SHP77 (cell line): ENCODE data around the gene BEST4.
"Not testable (repeated sequence)": the region's sequence is repeated elsewhere in the genome, so short reads cannot be mapped to it uniquely, and the experiment has no call there.

ENCODE experiments used
- DNase-seq, 2 experiments: peaks; one replicate each; lab custom pipeline; 2025; lab: John Stamatoyannopoulos, UW

BEST4 gene

DNA sequence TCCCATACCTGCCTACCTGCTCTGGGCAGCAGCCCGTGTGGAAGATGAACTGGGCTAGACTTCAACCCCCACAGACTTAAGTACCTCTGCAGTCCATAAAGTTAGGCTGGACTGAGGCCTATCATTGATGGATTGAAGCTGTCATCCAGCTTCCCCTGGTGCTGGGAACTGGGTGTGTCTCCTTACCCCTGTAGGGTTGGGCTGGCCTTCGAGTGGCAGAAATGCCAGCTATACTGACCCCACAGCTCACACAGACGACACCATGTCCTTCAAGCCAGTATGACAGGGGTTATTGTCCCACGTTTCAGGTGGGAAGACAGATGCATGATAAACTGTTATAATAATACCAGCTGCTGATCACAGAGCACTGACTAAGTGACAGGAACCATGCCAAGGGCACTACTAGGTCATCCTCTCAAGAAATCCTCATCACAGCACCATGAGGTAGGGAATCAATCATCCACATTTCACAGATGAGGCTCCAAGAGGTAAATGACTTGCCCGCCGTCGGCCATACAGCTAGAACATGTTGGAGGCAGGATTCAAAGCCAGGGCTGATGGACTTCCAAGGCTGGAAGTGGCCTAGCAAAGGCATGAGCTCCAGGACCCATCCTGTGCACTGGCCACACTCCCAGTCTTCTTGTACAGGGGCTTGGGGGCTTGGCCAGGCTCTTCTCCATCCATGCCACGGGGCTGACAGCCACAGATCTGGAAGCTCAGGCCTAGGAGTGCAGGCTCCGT lies at the start of gene BEST4:
Gene BEST4, minus strand, starts transcription at position 51 of the 741 bp plus-strand sequence. CDS start 465 bp downstream, outside the sequence.
- DNase-seq, result no peak

DNA sequence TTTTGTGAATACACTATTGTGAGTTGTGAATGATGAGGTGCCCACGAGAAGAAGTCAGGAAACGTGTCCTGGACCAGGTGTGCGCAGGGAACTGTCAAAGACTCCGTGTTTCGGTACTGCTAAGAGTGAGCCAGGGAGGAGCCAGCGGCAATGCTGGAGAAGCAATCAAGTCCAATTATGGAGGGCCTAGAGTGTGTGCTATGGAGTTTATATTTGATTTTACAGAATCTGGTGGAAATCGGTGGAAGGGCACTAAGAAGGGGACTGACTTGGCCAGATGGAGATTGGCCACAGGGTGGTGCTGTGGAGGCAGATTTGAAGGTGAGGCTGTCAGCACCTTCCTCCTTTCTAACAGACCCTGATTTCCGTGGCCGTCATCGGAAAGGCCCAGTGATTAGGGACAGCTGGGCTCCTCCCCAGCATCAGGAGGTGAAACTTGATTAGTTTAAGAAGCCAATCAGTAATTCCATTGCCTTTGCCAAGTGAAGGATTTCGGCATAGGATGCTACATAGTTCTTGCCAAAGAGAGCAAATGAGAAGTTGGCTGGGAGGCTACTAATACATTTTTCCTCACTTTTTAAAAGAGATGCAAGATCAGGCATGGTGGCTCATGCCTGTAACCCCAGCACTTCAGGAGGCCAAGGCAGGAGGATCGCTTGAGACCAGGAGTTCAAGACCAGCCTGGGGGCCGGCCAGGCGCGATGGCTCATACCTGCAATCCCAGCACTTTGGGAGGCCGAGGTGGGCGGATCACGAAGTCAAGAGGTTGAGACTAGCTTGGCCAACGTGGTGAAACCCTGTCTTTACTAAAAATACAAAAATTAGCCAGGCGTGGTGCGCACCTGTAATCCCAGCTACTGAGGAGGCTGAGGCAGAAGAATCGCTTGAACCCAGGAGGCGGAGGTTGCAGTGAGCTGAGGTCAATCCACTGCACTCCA lies 48.0 kb upstream of the BEST4 start:
- DNase-seq, result peak; percentile 50 to 74

DNA sequence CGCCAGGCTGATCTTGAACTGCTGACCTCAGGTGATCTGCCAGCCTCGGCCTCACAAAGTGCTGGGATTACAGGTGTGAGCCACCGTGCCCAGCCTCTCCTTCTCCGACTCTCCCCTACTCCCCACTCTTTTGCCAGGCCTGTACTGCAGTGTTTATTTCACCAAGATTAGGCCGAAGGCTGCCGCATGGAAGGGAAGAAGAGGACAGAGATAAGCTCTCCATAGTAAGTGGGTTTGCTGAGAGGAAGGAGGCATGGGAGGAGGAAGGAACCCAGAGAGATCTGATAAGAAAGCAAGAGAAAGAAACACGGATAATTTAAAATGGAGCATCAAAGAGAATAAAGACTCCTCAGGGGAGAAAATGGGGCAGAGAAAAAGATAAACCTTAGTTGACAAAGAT lies 46.4 kb upstream of the BEST4 start:
- no peak for DNase-seq

DNA sequence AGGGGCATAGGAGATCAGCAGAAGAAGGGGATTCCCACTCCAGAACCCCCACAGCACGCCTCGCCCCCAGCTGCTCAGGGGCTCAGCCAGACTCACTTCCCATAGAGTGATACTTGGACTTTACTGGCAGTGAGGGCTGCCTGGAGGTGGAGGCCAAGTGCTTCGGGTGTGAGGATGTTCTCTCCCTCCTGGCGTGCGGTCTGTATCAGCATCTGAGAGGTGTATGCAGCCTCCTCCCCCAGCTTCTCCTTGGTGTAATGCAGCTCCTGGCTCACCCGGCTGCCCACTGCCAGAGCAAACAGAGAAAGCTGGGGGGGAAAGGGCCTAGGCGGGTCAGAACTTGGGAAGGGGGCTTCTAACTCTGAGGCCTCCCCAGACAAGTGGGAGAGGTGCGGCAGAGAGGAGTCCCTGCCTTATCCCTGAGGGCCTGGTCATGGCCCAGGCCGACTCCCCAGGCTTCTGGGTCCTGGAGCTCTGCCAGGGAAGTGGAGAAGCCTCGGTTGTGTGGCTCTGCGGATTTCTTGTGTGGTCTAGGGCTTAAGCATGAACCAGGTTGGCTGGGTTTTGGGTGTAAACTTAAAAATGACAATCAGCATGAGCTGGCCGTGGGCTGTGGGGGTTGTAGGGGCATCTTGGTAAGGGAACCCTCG lies 44.2 kb upstream of the BEST4 start:
- no peak for DNase-seq

DNA sequence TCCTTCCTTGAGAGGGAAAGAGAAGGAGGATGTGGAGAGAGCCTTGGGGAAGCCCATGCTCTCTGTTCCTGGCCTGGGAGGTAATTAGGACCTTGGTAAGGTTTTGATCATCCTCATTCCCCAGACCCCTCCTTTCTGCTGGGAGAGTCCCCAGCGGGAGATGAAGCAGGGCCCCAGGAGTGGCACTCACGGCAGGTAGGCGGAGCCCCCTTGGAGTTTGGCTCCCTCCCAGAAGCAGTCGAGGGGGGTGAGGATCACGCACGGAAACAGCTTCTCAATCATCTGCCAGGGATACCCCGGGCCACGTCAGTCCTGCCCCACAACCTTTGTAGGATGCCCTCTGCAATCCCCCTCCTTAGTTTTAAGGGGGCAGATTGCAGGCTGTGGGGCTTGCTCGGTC lies 43.5 kb upstream of the BEST4 start:
- no peak for DNase-seq

DNA sequence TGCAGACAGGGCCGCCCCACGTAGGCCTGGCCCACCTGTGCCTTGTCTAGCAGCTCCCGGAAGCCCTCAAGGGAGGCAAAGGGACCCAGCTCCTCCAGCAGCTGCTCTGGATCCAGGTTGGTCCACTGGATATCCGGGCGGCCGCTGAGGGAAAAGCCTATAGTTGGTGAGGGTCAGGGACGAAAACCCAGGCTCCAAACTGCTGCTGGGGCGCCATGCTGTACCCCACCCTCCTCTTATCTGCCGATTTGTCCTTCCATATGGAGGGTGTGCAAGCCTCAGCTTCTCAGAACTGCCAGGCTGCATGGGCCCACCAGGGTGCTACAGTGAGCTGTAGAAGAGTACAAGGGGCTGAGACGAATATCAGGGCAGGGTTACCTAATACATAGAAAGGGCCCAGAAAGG lies 42.9 kb upstream of the BEST4 start:
- DNase-seq, result no peak

DNA sequence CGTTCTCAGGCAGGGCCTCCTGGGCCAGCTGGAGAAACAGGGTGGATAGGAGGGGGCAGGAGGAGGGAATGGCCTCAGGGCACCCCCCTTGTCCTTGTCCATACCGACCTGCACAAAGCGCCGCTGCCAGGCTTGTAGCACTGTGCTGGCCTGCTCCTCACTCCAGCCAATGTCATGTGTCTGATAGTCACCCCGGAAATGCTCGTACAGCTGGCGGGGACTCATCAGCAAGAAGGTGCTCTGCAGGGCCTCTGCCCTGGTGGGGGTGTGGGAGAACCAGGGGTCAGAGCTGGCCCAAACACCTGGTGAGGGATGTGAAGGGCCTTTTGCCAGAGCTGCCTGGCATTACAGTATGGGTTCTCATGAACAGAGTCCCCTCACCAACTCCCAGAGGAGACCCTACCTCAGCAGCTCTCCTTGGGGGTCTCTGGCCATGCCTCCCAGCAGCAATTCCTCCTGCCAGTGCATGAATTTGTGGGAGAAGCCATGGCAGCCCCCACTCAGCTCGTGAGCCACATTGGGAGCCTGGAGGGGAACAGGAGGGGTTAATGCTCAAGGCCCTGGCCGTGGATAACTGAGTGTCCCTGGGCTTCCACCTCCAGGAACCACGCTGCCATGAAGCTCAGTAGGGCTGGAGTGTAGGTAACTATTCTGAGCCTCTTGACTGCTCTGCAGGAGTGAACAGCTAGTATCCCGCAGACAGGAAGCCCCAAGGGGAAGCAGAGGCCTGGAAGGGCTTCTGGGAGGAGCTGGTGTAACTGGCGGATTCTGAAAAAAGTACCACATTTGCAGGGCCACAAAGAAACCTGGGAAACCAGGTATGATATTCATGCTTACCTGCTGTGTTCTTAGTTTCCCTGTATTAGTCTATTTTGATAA lies 41.8 kb upstream of the BEST4 start:
- DNase-seq, result no peak

DNA sequence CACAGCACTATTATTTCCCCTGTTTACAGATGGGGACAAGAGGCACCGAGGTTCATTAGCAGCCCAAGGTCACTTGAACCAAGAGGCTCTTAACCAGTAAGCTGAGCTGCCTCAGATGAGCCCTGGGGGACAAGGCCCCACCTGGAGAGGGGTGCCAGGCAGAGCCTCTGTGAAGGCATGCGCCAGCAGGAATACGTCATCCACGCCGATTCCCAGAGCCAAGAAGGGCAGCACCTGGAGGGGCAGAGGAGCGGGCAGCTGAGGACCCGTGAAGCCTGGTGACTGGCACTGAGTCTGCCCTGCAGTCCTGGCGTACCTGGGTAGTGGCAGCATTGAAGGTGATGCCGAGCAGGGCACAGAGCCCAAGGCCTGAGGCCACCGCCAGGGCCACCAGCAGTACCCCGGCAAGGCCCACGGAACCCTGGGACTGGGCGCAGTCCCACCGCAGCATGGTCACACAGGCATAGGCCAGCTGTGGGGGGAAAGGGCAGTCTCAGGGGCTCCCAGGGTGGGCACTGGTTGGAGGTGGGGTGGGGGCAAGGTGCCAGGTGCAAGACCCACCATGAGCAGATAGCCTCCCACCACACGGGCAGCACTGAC lies 41.0 kb upstream of the BEST4 start:
- DNase-seq, result no peak

DNA sequence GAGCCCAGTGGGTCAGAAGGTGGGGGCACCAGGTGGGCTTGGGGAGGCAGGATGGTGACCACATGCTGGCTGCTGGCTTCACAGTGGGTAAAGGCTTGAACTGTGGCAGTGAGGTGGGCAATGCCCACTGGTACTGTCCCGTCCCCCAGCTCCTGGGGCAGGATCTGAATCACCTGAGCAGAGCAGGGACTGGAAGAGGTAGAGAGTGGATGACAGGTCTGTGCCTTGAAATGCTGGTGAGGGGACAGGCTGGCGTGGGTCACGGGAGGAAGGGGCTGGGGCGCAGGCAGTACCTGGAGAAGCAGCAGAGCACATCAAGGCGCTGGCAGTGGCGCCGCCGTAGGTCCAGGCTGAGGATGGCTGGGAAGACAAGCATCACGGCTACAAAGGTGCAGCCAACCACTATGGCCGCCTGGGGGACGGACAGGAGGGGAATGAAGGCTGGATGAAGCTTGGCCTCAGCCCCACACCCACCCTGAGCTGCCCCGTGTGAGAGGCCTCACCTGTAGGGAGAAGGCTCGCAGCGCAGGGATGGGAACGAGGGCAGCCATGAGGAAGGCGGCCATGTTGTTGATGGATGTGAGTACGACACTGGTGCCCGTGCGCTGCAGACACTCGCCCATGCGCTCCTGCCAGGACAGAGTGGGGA lies 40.2 kb upstream of the BEST4 start:
- DNase-seq, result no peak

DNA sequence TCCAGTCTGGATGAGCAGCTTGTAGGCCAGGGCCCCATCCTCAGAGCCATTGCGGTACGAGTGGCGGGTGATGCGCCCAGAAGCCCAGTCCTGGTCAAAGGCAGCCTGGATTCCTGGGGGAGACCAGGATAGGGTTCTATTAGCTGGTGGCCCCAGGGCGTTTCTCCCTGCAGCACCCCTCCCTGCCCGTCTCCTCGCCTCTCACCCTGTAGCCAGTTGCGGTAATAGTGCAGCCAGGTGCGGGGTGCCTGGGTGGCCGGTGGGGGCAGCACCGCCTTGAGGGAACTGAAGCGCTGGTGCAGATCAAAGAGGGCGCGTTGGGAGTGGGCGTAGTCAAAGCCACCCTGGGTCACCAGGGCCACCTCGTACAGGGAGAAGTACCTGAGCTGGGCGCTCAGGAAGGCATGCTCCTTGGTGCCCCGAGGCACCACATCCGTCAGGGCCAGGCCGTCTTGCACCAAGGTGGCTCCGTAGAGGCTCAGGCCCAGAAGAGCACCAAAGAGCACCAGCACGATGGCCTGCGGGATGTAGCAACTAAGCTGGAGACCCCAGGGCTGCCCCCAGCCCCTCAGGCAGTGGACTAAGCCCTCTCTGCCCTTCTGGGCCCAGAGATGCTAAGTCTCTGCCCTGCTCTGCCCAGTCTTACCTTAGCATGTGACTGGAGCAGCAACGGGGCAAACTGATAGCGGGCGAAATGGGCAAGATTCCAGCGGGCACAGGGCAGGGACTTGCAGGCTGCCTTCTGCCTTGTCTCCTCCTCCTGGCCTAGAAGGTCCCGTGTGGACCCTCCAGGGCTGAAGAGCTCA lies 39.4 kb upstream of the BEST4 start:
- no peak for DNase-seq

DNA sequence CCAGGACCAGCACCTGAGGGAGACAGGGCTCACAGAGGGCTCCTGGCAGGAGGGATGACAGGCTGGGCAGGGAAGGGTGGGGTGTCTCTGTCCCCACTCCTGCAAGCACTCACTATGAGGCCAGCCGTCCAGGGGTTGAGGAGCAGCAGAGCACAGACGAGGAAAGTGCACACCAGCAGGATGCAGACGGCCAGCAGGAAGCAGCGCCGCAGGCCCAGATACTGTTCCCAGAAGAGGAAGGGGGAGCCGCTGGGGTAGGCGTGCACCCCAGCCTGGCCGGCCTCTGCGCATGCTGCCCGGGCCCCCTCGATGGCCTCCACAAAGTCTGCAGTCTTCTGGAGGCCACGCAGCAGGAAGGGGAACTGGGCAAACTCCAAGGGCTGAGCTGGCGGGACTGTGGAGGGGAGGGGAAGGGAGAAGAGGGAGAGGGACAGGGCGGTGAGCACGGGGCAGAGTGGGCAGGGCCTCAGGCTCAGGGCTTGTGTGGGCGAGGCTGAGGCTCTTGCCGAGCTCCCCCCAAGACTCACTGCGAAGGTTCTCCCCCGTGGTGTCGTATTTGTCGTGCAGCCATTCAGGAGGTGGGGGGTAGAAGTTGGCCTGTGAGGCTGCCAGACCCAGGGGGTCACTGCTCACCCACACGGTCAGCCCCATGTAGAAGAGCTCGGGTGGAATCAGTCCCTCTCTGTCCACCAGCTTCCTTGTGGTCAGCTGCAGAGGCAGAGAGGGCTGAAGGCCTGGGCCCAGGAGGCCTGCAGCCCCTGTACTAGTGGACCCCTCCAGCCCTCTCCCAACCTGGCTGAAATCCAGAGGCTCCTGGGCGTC lies 38.6 kb upstream of the BEST4 start:
- DNase-seq, result no peak

DNA sequence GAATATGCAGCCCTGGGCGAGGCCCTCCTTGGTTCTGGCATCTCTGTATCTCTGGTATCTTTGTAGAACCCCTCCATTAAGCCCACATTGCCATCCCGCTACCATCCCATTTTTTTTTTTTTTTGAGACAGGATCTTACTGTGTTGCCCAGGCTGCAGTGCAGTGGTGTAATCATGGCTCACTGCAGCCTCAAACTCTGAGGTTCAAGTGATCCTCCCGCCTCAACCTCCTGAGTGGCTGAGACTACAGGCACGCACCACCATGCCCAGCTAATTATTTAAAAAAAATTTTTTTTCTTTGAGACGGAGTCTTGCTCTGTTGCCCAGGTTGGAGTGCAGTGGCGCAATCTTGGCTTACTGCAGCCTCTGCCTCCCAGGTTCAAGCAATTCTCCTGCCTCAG lies 36.4 kb upstream of the BEST4 start:
- DNase-seq, result not testable (repeated sequence)

DNA sequence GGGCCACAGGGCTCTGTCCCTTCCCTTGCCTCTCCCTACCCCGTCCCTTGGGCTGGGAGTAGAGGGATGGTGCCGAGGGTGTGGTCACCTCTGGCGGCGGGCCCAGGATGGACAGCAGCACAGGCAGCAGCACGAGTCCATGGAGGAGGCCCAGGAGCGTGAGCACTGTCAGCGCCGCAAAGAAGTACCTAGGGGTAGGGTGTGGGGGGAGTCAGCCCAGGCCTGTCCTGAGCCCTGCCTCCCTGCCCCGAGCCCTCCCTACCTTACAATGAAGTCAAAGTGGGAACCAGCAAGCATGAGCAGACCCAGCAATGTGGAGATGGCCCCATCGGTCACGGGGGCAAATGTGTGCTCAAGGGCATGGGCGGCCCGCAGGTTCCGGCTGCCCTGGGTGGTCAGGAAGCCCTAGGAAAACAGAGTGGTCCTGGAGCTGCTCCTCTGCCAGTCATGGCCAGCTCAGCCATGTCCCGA lies 35.0 kb upstream of the BEST4 start:
- no peak for DNase-seq

DNA sequence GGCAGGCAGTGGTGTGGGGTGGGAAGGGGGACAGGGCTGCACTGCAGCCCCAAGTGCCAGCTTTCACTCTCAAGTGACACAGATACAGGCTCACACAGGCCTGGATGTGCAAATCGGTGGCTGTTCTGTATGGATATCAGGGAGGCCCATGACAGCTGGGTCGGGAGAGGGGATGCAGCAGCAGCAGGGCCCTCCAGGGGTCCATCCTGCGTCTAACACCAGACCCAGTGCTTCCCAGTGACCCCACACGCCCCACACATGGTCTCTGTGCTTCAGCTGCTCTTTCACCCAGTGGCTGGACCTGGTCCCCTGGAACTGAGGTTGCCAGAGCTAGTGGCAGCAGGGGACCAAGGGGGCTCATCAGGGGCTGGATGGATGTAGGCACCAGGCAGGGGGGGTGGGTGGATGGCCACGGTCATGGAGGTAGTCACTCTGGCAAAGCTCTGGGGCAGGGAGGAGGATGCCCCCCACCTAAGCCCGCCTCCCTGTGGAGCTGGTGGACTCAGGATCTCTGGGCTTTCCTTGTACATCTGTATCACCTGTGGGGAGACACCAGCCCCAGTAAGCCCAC lies 34.2 kb upstream of the BEST4 start:
- DNase-seq, result no peak

DNA sequence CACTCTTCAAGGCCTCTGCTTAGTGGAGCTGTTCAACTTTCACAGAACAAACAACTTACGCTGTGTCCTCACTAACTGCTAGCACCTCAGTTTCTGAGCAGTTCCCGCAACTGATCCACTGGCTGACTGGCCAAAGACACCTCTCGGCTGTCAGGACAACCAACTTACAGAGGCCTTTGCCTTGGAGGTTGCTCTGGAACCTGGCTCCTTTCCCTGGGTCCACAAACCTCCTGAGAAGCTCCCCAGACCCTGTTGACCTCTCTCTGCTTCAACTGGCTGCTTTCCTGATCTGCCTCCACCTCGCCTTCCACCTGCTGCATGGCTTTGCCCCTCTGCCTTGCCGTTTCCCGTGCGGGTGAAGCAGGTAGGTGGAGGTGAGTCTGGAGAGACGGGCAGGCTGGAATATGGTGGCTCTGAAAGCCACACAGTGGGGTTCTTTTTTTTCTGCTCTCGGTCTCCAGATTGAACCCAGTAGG lies 33.3 kb upstream of the BEST4 start:
- DNase-seq, result no peak

DNA sequence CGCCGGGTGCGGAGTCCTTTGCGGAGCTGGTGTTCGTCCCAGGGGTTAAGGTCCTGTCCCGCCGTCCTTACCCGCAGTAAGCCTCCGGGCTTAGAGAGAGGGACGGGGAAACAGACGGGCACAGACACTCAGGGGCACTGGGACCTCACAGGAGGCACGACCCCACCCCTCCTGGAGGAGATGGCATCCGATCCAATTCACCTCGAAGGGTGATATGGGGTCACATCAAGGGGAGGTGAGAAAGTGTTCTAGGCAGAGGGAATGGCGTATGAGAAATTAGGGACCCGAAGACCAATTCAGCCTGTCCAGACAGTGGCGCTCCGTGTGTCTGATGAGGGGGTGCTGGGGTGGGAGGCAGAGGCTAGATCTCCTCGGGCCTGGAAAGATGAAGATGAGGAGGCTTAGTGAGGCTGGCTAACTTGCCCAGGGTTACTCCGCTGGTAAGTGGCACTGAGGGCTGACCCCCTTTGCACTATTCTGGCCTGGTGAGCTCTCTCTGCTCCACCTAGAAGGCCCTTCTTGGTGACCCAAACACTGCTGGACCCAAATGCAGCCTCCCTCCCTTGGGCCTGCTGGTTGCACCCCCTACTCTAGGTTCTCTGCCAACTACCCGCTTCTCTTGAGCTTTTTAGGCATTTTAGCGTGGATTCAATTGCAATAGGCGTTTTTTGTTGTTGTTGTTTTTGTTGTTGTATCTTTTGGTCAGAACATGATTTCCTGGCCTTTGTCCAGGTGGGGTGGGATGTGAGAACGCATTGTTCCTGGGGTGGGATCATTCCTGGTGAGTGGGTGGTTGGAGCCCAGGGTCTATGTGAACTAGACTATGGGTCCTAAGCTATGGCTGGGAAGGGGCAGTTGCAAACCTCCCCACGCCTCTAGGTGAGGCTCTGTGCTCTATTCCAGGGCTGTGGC lies 32.6 kb upstream of the BEST4 start:
- DNase-seq, result no peak

DNA sequence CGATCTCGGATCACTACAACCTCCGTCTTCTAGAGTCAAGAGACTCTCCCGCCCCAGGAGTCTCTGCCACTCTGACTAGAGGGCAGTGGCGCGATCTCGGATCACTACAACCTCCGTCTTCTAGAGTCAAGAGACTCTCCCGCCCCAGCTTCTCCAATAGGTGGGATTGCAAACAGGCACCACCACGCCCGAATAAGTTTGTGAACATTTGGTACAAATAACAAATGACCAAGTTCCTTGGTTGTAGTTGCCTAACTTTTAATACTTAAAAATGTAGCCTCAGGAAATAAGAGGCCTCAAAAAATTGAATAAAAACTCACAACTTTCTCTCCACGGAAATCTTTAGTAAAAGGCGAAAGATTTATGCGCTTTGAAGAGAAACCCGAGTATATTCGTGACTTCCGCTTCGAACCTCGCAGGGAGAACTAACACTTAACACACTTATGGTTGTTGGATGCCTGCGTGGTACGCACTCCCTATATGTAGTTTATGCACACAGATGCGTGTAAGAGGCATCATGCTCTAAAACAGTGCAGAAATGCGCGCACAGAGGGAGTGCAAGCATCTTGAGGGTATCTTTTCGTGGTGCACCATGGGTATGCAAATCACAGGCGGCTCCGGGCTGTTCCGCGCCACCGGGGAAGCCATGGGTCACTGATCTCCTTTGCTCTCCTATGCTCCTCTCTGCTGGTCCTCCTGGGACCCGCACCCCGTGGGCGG lies 31.8 kb upstream of the BEST4 start:
- DNase-seq, result peak; percentile 96 to 97
